GM23338 (cell line): ENCODE results near the gene ANKRD22. TPM values are rescaled to one million over a fixed set of nuclear protein-coding genes. Genes with fewer than 3 reads are reported as not detected.

Source experiments
- ATAC-seq: fragments of 200-7000 bp; cut with Tn5 transposase; 3 replicates; pipeline ENCODE4 v1.9.1; 2020
- DNase-seq: peaks from one replicate; pipeline ENCODE4 v3.0.0-alpha.2; 2015; ENCODE audit warnings: low spot score
- H2AFZ ChIP-seq: fragments of 200-600 bp; sonication (generic); 2 replicates; pipeline ENCODE4 v1.8.0; 2016; ENCODE audit warnings: antibody characterized with exemption, mild to moderate bottlenecking, moderate library complexity
- H3F3A ChIP-seq: fragments of 200-600 bp; sonication (generic); replicated peaks from 2 replicates; pipeline ENCODE4 v1.8.0; 2017; ENCODE audit warnings: antibody characterized with exemption, mixed run types, low read depth
- H3K27ac ChIP-seq: fragments of 200-600 bp; sonication (generic); 2 replicates; pipeline ENCODE4 v1.6.1; 2016; ENCODE audit warnings: low read depth
- H3K27me3 ChIP-seq: fragments of 200-600 bp; sonication (generic); 2 replicates; pipeline ENCODE4 v1.8.0; 2016; ENCODE audit warnings: mild to moderate bottlenecking, mixed run types, moderate library complexity; ENCODE audit not compliant: insufficient read depth
- H3K36me3 ChIP-seq: fragments of 200-600 bp; sonication (generic); 2 replicates; pipeline ENCODE4 v1.8.0; 2016; ENCODE audit warnings: mild to moderate bottlenecking; ENCODE audit not compliant: insufficient read depth
- H3K4me1 ChIP-seq: fragments of 200-600 bp; sonication (generic); 2 replicates; pipeline ENCODE4 v1.8.0; 2016; ENCODE audit warnings: mild to moderate bottlenecking, moderate library complexity; ENCODE audit not compliant: insufficient read depth
- H3K4me2 ChIP-seq: fragments of 200-600 bp; sonication (generic); 2 replicates; pipeline ENCODE4 v1.7.1; 2017; ENCODE audit warnings: mixed run types
- H3K4me3 ChIP-seq: fragments of 200-600 bp; sonication (generic); 2 replicates; pipeline ENCODE4 v1.6.1; 2016; ENCODE audit warnings: mixed run types
- H3K79me2 ChIP-seq: fragments of 200-600 bp; sonication (generic); replicated peaks from 2 replicates; pipeline ENCODE4 v1.8.0; 2017; ENCODE audit warnings: mild to moderate bottlenecking; ENCODE audit not compliant: insufficient read depth
- H3K9me2 ChIP-seq: fragments of 200-600 bp; sonication (generic); 2 replicates; pipeline ENCODE4 v1.8.0; 2017; ENCODE audit not compliant: insufficient read depth
- H4K20me1 ChIP-seq: fragments of 200-600 bp; sonication (generic); replicated peaks from 2 replicates; pipeline ENCODE4 v1.8.0; 2017; ENCODE audit warnings: mild to moderate bottlenecking; ENCODE audit not compliant: insufficient read depth
- H3K27ac Mint-ChIP-seq: 2 replicates; pipeline ENCODE4 v1.8.0; 2020; ENCODE audit warnings: inconsistent platforms, mild to moderate bottlenecking, moderate library complexity, mixed read lengths
- H3K27me3 Mint-ChIP-seq: 3 replicates; pipeline ENCODE4 v1.8.0; 2022; ENCODE audit warnings: low read depth, mild to moderate bottlenecking, moderate library complexity, mixed read lengths, inconsistent platforms; ENCODE audit not compliant: insufficient read depth, poor library complexity
- H3K36me3 Mint-ChIP-seq: 3 replicates; pipeline ENCODE4 v1.8.0; 2021; ENCODE audit warnings: low read depth, mild to moderate bottlenecking, inconsistent platforms, moderate library complexity, mixed read lengths
- H3K4me1 Mint-ChIP-seq: 3 replicates; pipeline ENCODE4 v1.8.0; 2020; ENCODE audit warnings: mild to moderate bottlenecking, inconsistent platforms, mixed read lengths
- H3K4me3 Mint-ChIP-seq: 3 replicates; pipeline ENCODE4 v1.8.0; 2021; ENCODE audit warnings: moderate library complexity, mild to moderate bottlenecking, inconsistent platforms, mixed read lengths
- H3K9me3 Mint-ChIP-seq: 3 replicates; pipeline ENCODE4 v1.8.0; 2020; ENCODE audit warnings: moderate library complexity, mild to moderate bottlenecking, inconsistent platforms, mixed read lengths
- CREB1 ChIP-seq: fragments of 250-450 bp; sonication (Bioruptor Pico); IDR thresholded peaks from 2 replicates; pipeline ENCODE4 v1.5.0; 2020; ENCODE audit warnings: low read depth, mild to moderate bottlenecking, moderate library complexity
- CTCF ChIP-seq, 2 experiments: fragments of 200-600 bp in 1 of 2; sonication (generic) in 1 of 2; conservative IDR thresholded peaks; 2 replicates each; pipeline versions ENCODE4 v1.5.1 to v1.6.1; 2016 to 2017; ENCODE audit warnings: antibody characterized with exemption in 2 of 2, low read depth in 2 of 2, mild to moderate bottlenecking in 2 of 2, moderate library complexity in 1 of 2
- EZH2 ChIP-seq: fragments of 200-600 bp; sonication (generic); IDR thresholded peaks from one replicate; pipeline ENCODE4 v1.8.0; 2017; ENCODE audit warnings: antibody characterized with exemption, mild to moderate bottlenecking, low read depth; ENCODE audit not compliant: unreplicated experiment
- EZH2phosphoT487 ChIP-seq: fragments of 200-600 bp; sonication (generic); IDR thresholded peaks from one replicate; pipeline ENCODE4 v1.8.1; 2018; ENCODE audit warnings: antibody characterized with exemption; ENCODE audit not compliant: unreplicated experiment
- JUNB ChIP-seq: IDR thresholded peaks from one replicate; pipeline ENCODE4 v1.6.1; 2016; ENCODE audit warnings: antibody characterized with exemption; ENCODE audit not compliant: unreplicated experiment
- NANOG ChIP-seq: IDR thresholded peaks from 2 replicates; pipeline ENCODE4 v1.6.1; 2016; ENCODE audit warnings: antibody characterized with exemption, borderline replicate concordance
- POLR2AphosphoS5 ChIP-seq: IDR thresholded peaks from 2 replicates; pipeline ENCODE4 v1.6.1; 2016; ENCODE audit warnings: antibody characterized with exemption, low read depth
- STAT1 ChIP-seq: IDR thresholded peaks from one replicate; pipeline ENCODE4 v1.6.1; 2016; ENCODE audit warnings: antibody characterized with exemption; ENCODE audit not compliant: unreplicated experiment
- ZNF114 ChIP-seq: fragments of 250-450 bp; sonication (Bioruptor Pico); IDR thresholded peaks from 2 replicates; pipeline ENCODE4 v1.5.0; 2020; ENCODE audit warnings: mild to moderate bottlenecking, moderate library complexity
- ZNF331 ChIP-seq: fragments of 250-450 bp; sonication (Bioruptor Pico); IDR thresholded peaks from 2 replicates; pipeline ENCODE4 v1.5.0; 2020; ENCODE audit warnings: low read depth, mild to moderate bottlenecking, moderate library complexity
- ZNF462 ChIP-seq: fragments of 250-450 bp; sonication (Bioruptor Pico); IDR thresholded peaks from 2 replicates; pipeline ENCODE4 v1.5.0; 2020; ENCODE audit warnings: mild to moderate bottlenecking, moderate library complexity
- polyA plus RNA-seq: library from polyadenylated mRNA; unstranded; fragments of >200 nt; fragmentation: Nextera tagmentation; extraction: Ambion mirVana; gene quantifications from 2 replicates; pipeline ENCODE4 v1.2.1, GENCODE V29; 2016
- total RNA-seq: library from RNA; depleted of rRNA; stranded (reverse); fragments of >200 nt; shearing (Covaris generic); gene quantifications from 2 replicates; pipeline ENCODE4 v1.2.3, GENCODE V29; 2014
- TF ChIP-seq, protein P1 (sequence below): IDR thresholded peaks from 2 replicates; pipeline ENCODE4 v1.6.1; 2016; ENCODE audit warnings: antibody characterized with exemption
- TF ChIP-seq, protein P2 (sequence below): IDR thresholded peaks from one replicate; pipeline ENCODE4 v1.6.1; 2018; ENCODE audit warnings: antibody characterized with exemption; ENCODE audit not compliant: unreplicated experiment

The ANKRD22 gene
- total and polyA plus RNA-seq, 2 experiments from 2014 or later = not detected

DNA sequence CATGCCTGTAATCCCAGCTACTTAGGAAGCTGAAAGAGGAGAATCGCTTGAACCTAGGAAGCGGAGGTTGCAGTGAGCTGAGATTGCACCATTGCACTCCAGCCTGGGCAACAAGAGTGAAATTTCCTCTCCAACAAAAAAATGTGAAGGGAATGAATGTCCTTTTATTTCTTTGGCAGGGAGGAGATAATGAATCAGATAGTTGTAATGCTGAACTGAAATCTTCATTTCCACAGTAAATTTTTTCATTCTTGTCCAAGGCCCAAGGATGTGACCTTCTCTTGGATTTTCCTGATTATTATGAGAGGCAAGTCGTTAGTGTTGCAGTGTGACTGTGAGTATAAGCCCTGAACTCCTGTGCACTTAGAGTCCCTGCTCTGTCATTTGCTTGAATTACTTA, 42.0 kb upstream of the ANKRD22 start:
- no peak overlapping the region for H3K4me3 ChIP-seq
- no peaks in the 10 kb centered on the region for H4K20me1 ChIP-seq
- H3K27ac Mint-ChIP-seq = no peak overlapping the region
- peaks cover 25% of the 10 kb centered on the region for H3K4me1 Mint-ChIP-seq
- H3K36me3 ChIP-seq = no peaks in the 10 kb centered on the region
- H3K27me3 Mint-ChIP-seq = no peaks in the 10 kb centered on the region
- H3K27me3 ChIP-seq = no peaks in the 10 kb centered on the region
- no peaks in the 10 kb centered on the region; the same call in 2 of the 3 replicates for H3K9me3 Mint-ChIP-seq
- ATAC-seq (no peak), DNase-seq (no peak)
- H3K4me1 ChIP-seq = no peaks in the 10 kb centered on the region; the same call in 1 of the 2 replicates
- no peak for TF ChIP-seq POLR2AphosphoS5
- TF ChIP-seq ZNF331 (CRISPR knock-in tag) = no peak
- no peak for TF ChIP-seq EZH2
- TF ChIP-seq NANOG = no peak
- TF ChIP-seq CREB1 = no peak
- no peak for TF ChIP-seq ZNF462 (CRISPR knock-in tag)
- no peak for TF ChIP-seq JUNB
- TF ChIP-seq, protein P1, sequence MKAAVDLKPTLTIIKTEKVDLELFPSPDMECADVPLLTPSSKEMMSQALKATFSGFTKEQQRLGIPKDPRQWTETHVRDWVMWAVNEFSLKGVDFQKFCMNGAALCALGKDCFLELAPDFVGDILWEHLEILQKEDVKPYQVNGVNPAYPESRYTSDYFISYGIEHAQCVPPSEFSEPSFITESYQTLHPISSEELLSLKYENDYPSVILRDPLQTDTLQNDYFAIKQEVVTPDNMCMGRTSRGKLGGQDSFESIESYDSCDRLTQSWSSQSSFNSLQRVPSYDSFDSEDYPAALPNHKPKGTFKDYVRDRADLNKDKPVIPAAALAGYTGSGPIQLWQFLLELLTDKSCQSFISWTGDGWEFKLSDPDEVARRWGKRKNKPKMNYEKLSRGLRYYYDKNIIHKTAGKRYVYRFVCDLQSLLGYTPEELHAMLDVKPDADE = no peak
- no peak for TF ChIP-seq ZNF114 (CRISPR knock-in tag)
- TF ChIP-seq, protein P2, sequence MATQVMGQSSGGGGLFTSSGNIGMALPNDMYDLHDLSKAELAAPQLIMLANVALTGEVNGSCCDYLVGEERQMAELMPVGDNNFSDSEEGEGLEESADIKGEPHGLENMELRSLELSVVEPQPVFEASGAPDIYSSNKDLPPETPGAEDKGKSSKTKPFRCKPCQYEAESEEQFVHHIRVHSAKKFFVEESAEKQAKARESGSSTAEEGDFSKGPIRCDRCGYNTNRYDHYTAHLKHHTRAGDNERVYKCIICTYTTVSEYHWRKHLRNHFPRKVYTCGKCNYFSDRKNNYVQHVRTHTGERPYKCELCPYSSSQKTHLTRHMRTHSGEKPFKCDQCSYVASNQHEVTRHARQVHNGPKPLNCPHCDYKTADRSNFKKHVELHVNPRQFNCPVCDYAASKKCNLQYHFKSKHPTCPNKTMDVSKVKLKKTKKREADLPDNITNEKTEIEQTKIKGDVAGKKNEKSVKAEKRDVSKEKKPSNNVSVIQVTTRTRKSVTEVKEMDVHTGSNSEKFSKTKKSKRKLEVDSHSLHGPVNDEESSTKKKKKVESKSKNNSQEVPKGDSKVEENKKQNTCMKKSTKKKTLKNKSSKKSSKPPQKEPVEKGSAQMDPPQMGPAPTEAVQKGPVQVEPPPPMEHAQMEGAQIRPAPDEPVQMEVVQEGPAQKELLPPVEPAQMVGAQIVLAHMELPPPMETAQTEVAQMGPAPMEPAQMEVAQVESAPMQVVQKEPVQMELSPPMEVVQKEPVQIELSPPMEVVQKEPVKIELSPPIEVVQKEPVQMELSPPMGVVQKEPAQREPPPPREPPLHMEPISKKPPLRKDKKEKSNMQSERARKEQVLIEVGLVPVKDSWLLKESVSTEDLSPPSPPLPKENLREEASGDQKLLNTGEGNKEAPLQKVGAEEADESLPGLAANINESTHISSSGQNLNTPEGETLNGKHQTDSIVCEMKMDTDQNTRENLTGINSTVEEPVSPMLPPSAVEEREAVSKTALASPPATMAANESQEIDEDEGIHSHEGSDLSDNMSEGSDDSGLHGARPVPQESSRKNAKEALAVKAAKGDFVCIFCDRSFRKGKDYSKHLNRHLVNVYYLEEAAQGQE = no peak
- TF ChIP-seq EZH2phosphoT487 = no peak
- TF ChIP-seq STAT1 = no peak
- TF ChIP-seq CTCF (conservative IDR thresholded peaks at IDR 0.05; ENCODE audit: low read depth in 2 of 2) = no peak
- H3K4me3 Mint-ChIP-seq = no peak overlapping the region
- no peaks in the 10 kb centered on the region for H3F3A ChIP-seq
- no peak overlapping the region for H3K27ac ChIP-seq
- no peaks in the 10 kb centered on the region for H3K9me2 ChIP-seq
- no peaks in the 10 kb centered on the region for H3K36me3 Mint-ChIP-seq
- no peak overlapping the region for H3K4me2 ChIP-seq
- no peak overlapping the region for H2AFZ ChIP-seq
- no peaks in the 10 kb centered on the region for H3K79me2 ChIP-seq
